HG02870 (cell line): ENCODE measurements around the gene LMF1.

Experiments used
- ATAC-seq: cut with Tn5 transposase; IDR thresholded peaks from one replicate; pipeline ENCODE4 v1.9.1; 2021; ENCODE audit warnings: mild to moderate bottlenecking, moderate library complexity; ENCODE audit not compliant: unreplicated experiment

The LMF1 gene

GRCh38 chr16:1003391-1004347 lies 32.9 kb upstream of the LMF1 start:
- ATAC-seq, result no peak

- no peak for ATAC-seq
Observed at GRCh38 chr16:1002399-1003166, 31.8 kb upstream of the LMF1 start.

- no peak for ATAC-seq
Observed at GRCh38 chr16:1001096-1001495, 30.3 kb upstream of the LMF1 start.

GRCh38 chr16:1000608-1001007 lies 29.8 kb upstream of the LMF1 start:
- no peak for ATAC-seq

GRCh38 chr16:999677-1000076 lies 28.9 kb upstream of the LMF1 start:
- no peak for ATAC-seq

GRCh38 chr16:998615-999014 lies 27.8 kb upstream of the LMF1 start:
- ATAC-seq, result no peak

- no peak for ATAC-seq
Observed at GRCh38 chr16:998211-998610, 27.4 kb upstream of the LMF1 start.

- no peak for ATAC-seq
Observed at GRCh38 chr16:997440-998051, 26.8 kb upstream of the LMF1 start.

GRCh38 chr16:996681-997080 lies 25.9 kb upstream of the LMF1 start:
- no peak for ATAC-seq

- no peak for ATAC-seq
Observed at GRCh38 chr16:995783-996182, 25.0 kb upstream of the LMF1 start.

- ATAC-seq, result no peak
Observed at GRCh38 chr16:995087-995486, 24.3 kb upstream of the LMF1 start.

- no peak for ATAC-seq
Observed at GRCh38 chr16:993731-994130, 22.9 kb upstream of the LMF1 start.

GRCh38 chr16:991773-992172 lies 21.0 kb upstream of the LMF1 start:
- no peak for ATAC-seq

GRCh38 chr16:991345-991744 lies 20.6 kb upstream of the LMF1 start:
- ATAC-seq, result no peak

- no peak for ATAC-seq
Observed at GRCh38 chr16:990516-991291, 19.9 kb upstream of the LMF1 start.

- no peak for ATAC-seq
Observed at GRCh38 chr16:989354-989814, 18.6 kb upstream of the LMF1 start.

GRCh38 chr16:988471-989353 lies 17.9 kb upstream of the LMF1 start:
- ATAC-seq, result no peak

GRCh38 chr16:987906-988305 lies 17.1 kb upstream of the LMF1 start:
- ATAC-seq, result no peak

GRCh38 chr16:986925-987582 lies 16.3 kb upstream of the LMF1 start:
- no peak for ATAC-seq
